HG02623 (cell line): ENCODE measurements around the gene CDH23.
"Not testable (repeated sequence)": the region's sequence is repeated elsewhere in the genome, so short reads cannot be mapped to it uniquely, and the experiment has no call there.

Source experiments
- ATAC-seq: cut with Tn5 transposase; IDR thresholded peaks from one replicate; pipeline ENCODE4 v1.9.1; 2021; ENCODE audit warnings: moderate library complexity; ENCODE audit not compliant: unreplicated experiment

The CDH23 gene

DNA sequence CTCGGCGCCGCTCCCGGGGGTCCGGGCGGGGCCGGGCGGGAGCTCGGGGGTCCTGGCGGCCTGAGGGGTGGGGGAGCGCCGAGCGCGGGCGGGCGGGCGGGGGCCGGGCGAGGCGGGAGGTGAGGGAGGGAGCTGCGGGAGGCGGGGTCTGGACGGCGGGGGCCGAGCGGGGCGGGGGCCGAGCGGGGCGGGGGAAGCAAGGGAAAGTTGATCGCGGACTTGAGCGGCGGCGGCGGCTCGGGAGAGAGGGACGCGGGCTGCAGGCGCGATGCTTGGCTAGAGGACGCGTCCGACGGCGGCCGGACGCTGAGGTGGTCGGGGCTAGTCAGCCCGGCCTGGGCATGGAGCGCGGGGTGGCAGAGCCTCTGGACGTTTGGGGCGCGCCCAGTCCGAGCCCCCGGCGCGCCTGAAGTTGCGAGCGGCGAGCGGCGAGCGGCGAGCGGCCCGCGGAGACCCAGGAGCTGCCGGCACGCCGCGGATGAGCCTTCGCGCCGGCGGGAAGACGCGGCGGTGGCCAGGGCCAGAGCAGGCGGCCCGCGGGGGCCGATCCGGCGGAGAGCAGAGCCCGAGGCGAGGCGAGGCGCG lies at the start of gene CDH23:
Gene CDH23 (plus strand): TSS at position 210 of the 585 bp plus-strand sequence. CDS start 42,912 bp downstream, outside the sequence.
- ATAC-seq: no peak

- no peak for ATAC-seq
These were observed 48.9 kb upstream of the CDH23 start for GRCh38 chr10:71347587-71348395.

DNA sequence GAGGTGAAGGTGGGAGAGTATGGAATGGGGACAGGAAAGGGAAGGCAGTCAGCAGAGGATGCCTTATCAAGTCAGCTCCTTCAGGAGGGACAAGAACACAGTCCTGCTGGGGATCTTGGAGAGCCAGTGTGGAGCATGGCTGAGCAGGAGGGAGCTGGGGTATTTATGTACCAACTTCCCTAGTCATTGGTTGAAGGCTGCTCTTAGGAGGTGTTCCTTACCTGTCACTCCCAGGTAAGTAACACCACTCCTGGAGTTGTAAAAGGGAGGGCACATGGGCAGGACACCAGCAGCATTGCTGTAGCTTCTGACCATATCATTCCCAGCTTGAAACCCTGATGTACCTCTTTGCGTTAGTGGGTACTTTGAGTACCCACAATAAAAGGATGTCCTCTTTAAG lies 47.9 kb upstream of the CDH23 start:
- ATAC-seq: no peak

DNA sequence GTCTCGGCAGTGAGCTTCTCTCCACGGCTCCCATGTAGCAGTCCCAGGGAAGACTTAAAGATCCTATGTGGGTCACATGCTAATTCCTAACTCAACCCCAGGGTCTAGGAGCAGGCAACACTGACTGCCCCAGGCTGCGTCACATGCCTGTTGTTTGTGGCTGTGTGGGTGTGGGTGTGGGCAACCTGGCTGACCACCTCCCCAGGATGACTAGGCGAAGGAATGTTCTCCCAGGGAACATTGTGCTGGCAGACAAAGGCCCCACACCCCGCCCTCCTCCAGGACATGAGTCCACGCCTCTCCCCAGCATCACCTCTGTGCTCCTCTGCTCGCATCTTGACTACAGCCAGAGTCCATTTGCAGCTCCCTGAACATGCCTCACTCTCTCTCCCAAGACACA lies 47.3 kb upstream of the CDH23 start:
- ATAC-seq: no peak

DNA sequence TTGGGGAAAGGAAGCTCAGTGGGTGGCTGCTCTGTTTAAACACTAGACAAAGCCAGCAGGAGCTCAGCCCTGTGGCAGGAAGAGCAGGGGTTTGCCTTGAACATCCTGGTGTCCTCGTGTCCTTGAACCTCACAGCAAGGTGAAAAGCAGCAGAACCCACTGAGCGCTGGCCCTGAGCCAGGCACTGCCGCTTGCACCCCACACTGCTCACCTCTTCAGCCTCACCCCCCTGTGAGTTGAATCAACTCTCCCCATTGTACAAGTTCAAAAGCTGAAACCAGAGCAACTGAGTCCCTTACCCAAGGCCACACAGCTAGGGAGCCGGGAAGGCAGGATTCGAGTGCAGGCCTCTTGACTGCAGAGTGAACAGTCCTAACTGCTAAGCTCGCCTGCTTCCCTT lies 45.6 kb upstream of the CDH23 start:
- no peak for ATAC-seq

- no peak for ATAC-seq
These were observed 44.9 kb upstream of the CDH23 start for GRCh38 chr10:71351628-71352319.

DNA sequence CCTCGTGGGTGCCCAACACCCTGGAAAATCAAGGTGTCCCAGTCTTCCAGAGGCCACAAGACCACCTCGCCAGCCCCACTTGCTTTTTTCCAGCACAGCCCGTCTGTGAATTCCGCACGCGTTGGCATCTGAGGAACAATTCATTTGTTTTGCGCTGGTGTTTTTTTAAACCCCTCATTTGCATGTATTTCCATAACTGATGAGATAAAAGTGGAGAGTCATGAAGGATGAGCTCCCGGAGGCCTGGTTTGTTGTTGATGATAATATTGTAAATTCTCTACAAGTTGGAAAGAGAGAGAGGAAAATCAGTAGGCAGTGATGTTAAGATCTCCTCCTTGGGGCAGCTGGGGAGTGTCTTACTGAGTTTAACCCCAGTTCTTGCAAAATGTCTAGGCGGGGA lies 43.1 kb upstream of the CDH23 start:
- no peak for ATAC-seq

GRCh38 chr10:71354776-71355175 lies 41.9 kb upstream of the CDH23 start:
- ATAC-seq: no peak

GRCh38 chr10:71355886-71356285 lies 40.8 kb upstream of the CDH23 start:
- ATAC-seq: no peak

DNA sequence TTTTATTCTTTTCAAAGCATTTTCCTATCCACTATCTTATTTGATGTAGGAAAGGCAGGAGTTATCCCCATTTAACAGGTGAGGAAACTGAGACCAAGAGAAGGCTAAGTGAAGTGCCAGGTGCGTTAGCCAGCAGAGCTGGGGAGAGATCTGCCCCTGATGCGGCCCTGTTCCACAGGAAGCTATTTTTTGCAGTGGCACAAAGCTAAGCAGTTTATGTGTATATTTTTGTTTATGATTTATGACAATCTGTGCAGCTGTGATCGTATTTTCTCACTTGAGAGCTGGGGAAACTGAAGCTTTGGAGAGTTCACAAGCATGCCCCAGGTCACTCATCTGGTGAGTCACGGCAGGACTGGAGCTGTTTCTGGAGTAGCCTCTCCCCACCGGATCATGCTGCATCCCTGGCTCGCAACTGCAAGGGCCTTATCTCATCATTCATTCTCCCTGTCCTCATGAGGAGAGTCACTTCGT lies 38.9 kb upstream of the CDH23 start:
- ATAC-seq: no peak

- ATAC-seq: no peak
These were observed 38.4 kb upstream of the CDH23 start for GRCh38 chr10:71358277-71358676.

GRCh38 chr10:71358906-71359305 lies 37.8 kb upstream of the CDH23 start:
- ATAC-seq: not testable (repeated sequence)

GRCh38 chr10:71359364-71360046 lies 37.2 kb upstream of the CDH23 start:
- peak; percentile 66 for ATAC-seq

- ATAC-seq: no peak
These were observed 36.0 kb upstream of the CDH23 start for GRCh38 chr10:71360735-71361134.

- no peak for ATAC-seq
These were observed 35.1 kb upstream of the CDH23 start for GRCh38 chr10:71361581-71361980.

GRCh38 chr10:71362141-71362540 lies 34.6 kb upstream of the CDH23 start:
- no peak for ATAC-seq

DNA sequence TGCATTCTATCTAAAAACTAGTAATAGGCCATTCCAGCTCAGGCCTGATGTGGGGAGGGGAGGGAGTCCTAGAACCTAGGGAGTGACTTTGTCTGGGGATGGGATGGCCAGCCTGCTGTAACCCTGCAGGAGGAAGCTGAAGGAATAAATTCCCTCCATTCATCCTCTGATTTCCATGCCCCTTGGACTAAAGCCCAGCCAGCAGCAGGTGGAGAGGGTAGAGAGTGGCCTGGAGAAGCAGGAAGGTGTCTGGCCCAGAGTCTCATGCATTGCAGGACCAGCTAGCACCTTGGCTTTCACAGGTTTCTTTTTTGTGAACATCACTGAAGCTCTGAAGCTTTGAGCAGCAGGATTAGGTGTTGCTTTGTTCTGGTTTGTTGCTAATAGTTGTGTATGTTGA lies 32.8 kb upstream of the CDH23 start:
- ATAC-seq: no peak

- no peak for ATAC-seq
These were observed 31.4 kb upstream of the CDH23 start for GRCh38 chr10:71365366-71365765.

DNA sequence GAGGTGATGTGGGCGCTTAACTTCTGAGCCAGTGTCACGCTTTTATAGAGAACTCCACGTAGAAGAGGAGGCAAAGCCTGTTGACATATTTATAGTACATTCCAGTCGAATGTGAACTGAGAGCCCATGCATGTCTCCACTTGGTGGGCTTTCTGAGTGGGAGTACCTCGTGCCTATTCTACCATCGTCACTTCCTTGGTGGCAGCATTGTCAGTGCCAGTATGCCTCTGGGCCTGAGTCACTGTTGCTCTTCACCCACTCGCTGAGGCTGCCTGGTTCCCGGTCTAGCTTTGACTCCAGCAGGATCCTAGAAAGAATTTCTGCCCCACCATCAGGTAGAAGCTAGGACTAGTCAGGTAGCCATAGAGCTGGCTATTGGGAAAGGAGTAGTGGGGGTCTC lies 30.0 kb upstream of the CDH23 start:
- no peak for ATAC-seq

- no peak for ATAC-seq
These were observed 29.4 kb upstream of the CDH23 start for GRCh38 chr10:71367271-71367670.

GRCh38 chr10:71368176-71368575 lies 28.5 kb upstream of the CDH23 start:
- no peak for ATAC-seq
